Measurements from ENCODE around the gene NPAS2.
A peak's percentile ranks its signal among the peaks of the same experiment; 100 is the strongest.

Gene NPAS2

GRCh38 chr2:100857341-100857740 lies 37.4 kb downstream of the NPAS2 start:
- DNase-seq, result no peak

- DNase-seq, result no peak
Observed at GRCh38 chr2:100857915-100858314, 38.0 kb downstream of the NPAS2 start.

- no peak for DNase-seq
Observed at GRCh38 chr2:100859902-100860301, 40.0 kb downstream of the NPAS2 start.

GRCh38 chr2:100861340-100861739 lies 41.4 kb downstream of the NPAS2 start:
- DNase-seq, result no peak

- no peak for DNase-seq
Observed at GRCh38 chr2:100862081-100862480, 42.1 kb downstream of the NPAS2 start.

DNA sequence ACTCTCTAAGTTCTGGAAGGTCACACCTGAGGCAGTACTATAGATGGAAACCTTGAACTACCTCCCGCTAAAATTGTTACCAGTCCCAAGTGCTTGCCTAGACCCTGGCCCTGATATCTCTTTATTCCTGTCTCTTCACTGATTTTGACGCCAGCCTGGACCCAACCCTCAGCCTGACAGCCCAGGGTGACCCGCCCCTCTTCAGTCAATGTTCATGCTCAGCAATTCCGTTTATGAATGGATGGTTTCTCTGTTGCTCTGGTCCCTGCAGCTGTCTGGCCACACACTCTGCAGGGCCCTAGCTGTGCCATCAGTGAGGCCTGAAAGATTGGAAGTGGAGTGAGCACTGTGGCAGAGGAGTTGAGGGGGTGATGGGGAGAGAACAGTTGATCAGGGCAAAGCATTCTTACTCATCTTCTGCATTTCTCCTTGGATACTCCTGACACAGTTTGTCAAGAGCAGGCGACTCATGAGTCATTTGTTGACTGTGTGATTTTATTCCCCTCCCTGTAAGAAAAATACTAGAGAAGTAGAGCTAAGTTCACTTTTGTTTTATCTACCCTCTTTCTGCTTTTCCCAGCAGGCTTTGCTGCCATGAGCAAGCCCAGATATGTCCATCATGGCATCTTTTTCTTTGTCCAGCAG lies 46.0 kb downstream of the NPAS2 start:
- DNase-seq, result no peak

- no peak for DNase-seq
Observed at GRCh38 chr2:100868083-100868482, 48.1 kb downstream of the NPAS2 start.

GRCh38 chr2:100869120-100869519 lies 49.2 kb downstream of the NPAS2 start:
- no peak for DNase-seq

- peak; percentile 7 for DNase-seq
Observed at GRCh38 chr2:100870652-100871531, 51.0 kb downstream of the NPAS2 start.

- DNase-seq, result peak; percentile 9
Observed at GRCh38 chr2:100875516-100876230, 55.7 kb downstream of the NPAS2 start.

- peak; percentile 5 for DNase-seq
Observed at GRCh38 chr2:100876231-100876860, 56.4 kb downstream of the NPAS2 start.

DNA sequence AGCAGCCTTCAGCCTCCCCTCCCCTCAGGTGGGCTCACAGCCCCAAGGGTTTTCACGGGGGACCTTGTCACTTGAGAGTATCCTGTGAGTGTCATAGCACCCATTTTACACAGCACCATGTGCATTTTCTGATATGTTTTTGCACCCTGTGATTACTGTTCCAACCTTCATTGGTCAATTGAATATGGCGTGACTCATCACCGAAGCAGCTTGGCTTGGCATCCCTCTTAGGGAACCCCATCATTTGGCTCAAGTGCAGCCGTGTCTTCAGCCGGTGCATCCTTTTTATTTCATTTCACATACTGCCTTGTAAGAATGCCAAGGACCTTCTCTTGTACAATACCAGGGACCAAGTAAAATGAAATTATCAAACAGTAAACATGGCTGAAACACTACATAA lies 57.6 kb downstream of the NPAS2 start:
- no peak for DNase-seq

DNA sequence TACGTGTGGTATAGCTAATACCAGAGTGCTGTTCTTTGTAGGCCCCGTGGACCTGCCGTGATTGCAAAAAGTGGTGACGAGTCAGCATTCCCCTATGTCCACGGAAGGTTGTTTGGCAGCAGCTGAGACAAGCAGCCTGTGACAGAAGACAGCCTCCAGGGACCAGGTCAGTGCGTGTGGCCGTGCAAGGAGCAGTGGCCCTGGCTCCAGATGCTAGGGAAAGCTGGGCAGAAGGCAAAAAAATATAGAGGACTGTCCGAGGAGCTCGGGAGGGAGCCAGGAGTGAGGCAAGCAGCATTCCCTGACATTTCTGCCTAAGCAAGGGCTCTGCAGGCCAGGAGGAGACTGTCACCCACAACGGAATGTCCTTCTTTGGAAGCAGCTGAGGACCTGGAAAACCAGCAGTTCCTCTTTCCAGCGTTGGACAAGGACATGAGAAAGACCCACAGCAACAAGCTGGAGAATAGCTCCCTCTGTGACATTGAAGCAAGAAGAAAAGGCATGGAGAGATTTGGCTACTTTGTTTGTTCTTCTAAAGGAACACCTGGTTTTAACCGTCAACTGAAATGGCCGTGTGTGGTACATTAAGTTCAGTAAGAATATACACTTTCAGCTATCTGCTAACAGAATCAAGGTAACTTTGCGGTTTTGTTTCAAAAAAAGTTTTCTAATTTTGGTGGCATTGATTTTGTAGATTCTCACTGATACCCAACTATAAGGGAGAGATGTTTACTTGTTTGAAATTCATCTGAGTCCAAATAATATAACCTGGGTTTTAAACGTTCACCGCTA lies 58.3 kb downstream of the NPAS2 start:
- no peak for DNase-seq

DNA sequence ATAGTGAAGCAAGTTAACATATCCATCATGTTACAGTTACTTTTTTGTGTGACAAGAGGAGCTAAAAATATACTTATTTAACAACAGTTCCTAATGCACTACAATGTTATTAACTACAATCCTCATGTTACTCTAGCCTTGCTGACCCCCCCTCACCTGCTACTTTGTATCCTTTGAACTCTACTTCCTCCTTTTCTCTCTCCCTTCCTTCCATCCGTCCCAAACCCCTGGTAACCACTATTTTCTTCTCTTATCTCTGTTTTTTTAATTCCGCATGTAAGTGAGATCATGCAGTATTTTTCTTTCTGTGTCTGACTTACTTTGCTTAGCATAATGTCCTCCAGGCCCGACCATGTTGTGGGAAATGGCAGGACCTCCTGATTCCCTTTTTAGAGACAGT lies 59.4 kb downstream of the NPAS2 start:
- no peak for DNase-seq

- DNase-seq, result no peak
Observed at GRCh38 chr2:100880036-100880435, 60.1 kb downstream of the NPAS2 start.

- no peak for DNase-seq
Observed at GRCh38 chr2:100880730-100881129, 60.8 kb downstream of the NPAS2 start.

DNA sequence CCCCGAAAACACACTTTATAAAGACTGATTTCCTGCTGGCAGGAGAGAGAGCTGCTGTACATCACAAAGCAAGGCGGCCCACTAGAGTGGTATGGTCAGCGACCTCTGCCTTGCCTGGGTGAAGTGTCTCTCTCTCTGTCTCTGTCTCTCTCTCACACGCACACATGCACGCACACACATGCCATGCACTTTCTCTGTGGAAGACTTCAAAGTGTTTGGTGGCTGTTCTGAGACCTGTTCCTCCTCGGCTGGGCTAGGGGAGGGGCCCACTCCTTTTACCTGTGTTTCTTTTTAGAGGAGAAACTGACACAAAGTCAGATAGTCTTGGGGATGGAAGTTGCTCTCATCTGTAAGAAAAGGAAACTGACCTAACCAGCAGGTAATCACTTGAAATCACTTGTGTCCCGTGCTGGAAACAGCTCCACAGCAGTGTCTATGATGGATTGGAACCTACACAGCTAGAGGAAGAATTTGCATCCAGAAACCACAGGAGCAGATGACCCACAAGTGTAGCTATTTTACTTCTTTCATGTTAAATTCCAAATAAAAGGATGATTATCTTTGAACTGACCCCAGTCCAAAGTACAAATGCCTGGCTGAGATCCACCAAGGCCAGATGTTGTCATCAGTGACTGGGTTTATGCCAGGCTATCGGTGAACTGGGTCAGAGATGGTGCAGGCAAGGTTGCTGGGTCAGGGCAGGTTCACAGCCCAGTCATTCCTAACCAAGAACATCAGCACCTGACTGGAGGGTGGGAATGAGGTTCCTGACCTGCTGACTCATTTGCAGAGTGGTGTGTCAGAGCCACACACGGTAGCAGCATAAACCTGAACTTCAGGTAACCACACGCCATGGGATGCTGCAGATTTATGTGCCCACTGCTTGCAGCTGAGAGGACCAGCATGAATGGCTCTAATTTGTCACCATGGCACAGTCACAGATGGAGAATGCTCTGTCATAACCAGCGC lies 63.0 kb downstream of the NPAS2 start:
- DNase-seq, result no peak

GRCh38 chr2:100884145-100884621 lies 64.2 kb downstream of the NPAS2 start:
- no peak for DNase-seq

DNA sequence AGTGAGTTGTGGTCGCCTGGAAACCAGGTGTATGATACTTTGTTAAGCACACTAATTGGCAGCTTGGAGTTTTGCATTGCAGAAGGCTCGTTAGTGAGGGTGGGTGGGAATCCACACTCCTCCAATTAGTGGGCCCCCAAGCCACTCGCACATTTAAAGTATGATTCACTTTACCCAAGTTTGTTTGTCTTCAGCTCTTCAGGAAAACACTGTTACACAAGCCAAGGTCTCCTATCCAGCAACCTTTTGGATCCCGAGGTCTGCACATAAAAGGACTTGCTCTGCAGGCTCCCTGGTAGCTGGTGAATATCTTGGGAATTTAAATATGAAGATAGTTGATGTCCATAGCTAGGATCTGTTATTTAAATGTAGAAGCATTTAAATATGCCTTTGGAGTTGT lies 66.1 kb downstream of the NPAS2 start:
- DNase-seq, result no peak

GRCh38 chr2:100887039-100887578 lies 67.2 kb downstream of the NPAS2 start:
- no peak for DNase-seq

Data from CD4-positive, alpha-beta T cell treated with Interleukin-6 for 4 hours (primary cell).